ENCODE results near the gene NPFFR1.

The NPFFR1 gene

GRCh38 chr10:70295321-70295720 lies 11.5 kb upstream of the NPFFR1 start:
- no peaks in the 10 kb centered on the region for H3K36me3 ChIP-seq
- H3K27ac ChIP-seq = no peak overlapping the region
- H3K4me3 ChIP-seq (ENCODE audit: low read depth in 1 of 2, low read length in 1 of 2) = no peak overlapping the region
- H3K27me3 ChIP-seq = no peaks in the 10 kb centered on the region
- H3K4me1 ChIP-seq (ENCODE audit: control insufficient read depth in 1 of 2, insufficient read depth in 1 of 2, low read depth in 1 of 2, low read length in 1 of 2) = peaks cover 14 to 21% of the 10 kb centered on the region in 2 experiments
- TF ChIP-seq CTCF (IDR thresholded peaks at IDR 0.05) = no peak
- no peaks in the 10 kb centered on the region for H3K9me3 ChIP-seq

DNA sequence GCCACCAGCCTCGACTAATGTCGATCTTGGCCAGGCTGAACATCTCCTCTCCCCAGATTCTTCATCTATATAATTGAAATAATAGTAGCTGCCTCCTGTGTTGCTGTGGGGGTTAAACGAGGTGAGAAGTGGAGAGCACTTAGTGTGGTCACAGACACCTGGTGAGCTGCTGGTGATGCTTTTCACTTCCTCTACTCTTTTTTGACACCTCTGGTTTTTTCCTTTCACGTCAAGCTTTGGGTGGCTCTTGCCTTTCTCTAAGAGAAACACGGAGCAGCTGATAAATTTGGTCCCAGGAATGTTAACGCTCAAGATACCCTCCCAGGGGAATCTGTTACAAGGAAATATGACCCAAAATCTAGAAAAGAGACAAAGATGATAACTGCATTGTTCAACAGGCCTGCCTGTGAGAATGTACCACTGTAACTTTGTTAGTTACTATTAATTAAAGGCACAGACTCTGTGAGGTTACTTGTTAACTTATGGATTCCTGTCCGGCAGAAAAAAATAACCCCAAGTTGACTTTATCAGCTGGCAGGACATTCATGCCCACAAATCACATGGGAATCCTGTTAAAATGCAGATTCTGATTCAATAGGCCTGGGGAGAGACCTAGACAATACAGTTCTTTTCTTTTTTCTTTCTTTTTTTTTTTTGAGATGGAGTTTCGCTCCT lies 9.5 kb upstream of the NPFFR1 start:
- Histone ChIP-seq H3K27me3 (no peaks in the 10 kb centered on the region), H3K9me3 (no peaks in the 10 kb centered on the region), H3K36me3 (no peaks in the 10 kb centered on the region), H3K4me1 (ENCODE audit: control insufficient read depth in 1 of 2, insufficient read depth in 1 of 2, low read depth in 1 of 2, low read length in 1 of 2) (peaks cover 14 to 21% of the 10 kb centered on the region in 2 experiments), H3K27ac (no peak overlapping the region), H3K4me3 (ENCODE audit: low read depth in 1 of 2, low read length in 1 of 2) (no peak overlapping the region)
- no peak for TF ChIP-seq CTCF (IDR thresholded peaks at IDR 0.05)

GRCh38 chr10:70292004-70292403 lies 8.2 kb upstream of the NPFFR1 start:
- no peak for TF ChIP-seq CTCF (IDR thresholded peaks at IDR 0.05)

GRCh38 chr10:70289739-70290138 lies 5.9 kb upstream of the NPFFR1 start:
- Histone ChIP-seq H3K4me3 (ENCODE audit: low read depth in 1 of 2, low read length in 1 of 2) (no peak overlapping the region), H3K27ac (no peak overlapping the region), H3K9me3 (no peaks in the 10 kb centered on the region), H3K27me3 (peaks cover 9% of the 10 kb centered on the region), H3K36me3 (no peaks in the 10 kb centered on the region), H3K4me1 (ENCODE audit: control insufficient read depth in 1 of 2, insufficient read depth in 1 of 2, low read depth in 1 of 2, low read length in 1 of 2) (peaks cover 0 to 6% of the 10 kb centered on the region in 2 experiments)
- no peak for TF ChIP-seq CTCF (IDR thresholded peaks at IDR 0.05)

More at GRCh38 chr10:70292004-70292403, 8.2 kb upstream of the NPFFR1 start:
- H3K36me3 ChIP-seq = no peaks in the 10 kb centered on the region
- no peak overlapping the region for H3K4me3 ChIP-seq (ENCODE audit: low read depth in 1 of 2, low read length in 1 of 2)
- no peak overlapping the region for H3K27ac ChIP-seq
- H3K9me3 ChIP-seq = no peaks in the 10 kb centered on the region
- H3K27me3 ChIP-seq = no peaks in the 10 kb centered on the region
- peaks cover 14 to 21% of the 10 kb centered on the region in 2 experiments for H3K4me1 ChIP-seq (ENCODE audit: control insufficient read depth in 1 of 2, insufficient read depth in 1 of 2, low read depth in 1 of 2, low read length in 1 of 2)

GRCh38 chr10:70286616-70287015 lies 2.8 kb upstream of the NPFFR1 start:
- no peaks in the 10 kb centered on the region for H3K9me3 ChIP-seq
- no peak for TF ChIP-seq CTCF (IDR thresholded peaks at IDR 0.05)
- H3K27ac ChIP-seq = no peak overlapping the region
- H3K4me1 ChIP-seq (ENCODE audit: control insufficient read depth in 1 of 2, insufficient read depth in 1 of 2, low read depth in 1 of 2, low read length in 1 of 2) = peaks cover 8 to 14% of the 10 kb centered on the region in 2 experiments
- peaks cover 40% of the 10 kb centered on the region for H3K27me3 ChIP-seq
- H3K4me3 ChIP-seq (ENCODE audit: low read depth in 1 of 2, low read length in 1 of 2) = no peak overlapping the region
- H3K36me3 ChIP-seq = no peaks in the 10 kb centered on the region
